ENCODE results near the gene OR4M1.

DNA sequence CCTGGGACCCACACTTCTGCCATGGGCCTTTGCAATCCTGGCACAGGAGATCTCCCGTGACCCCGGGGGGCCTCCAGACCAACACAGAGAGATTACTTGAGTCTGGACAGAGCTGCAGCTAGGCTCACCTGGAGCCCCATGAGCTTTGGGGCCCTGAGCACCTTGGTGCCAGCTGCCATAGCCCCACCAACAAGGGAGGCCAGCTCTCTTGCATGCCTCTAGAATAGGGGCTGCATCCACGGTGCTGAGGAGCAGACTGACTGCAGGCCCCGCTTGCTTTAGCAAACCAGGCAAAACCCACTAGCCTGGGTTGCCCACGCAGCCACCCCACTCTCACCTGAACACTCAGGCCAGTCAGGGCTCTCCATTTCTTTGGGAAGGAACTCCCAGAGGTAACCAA, 26.6 kb downstream of the OR4M1 start:
- TF ChIP-seq, protein P1, sequence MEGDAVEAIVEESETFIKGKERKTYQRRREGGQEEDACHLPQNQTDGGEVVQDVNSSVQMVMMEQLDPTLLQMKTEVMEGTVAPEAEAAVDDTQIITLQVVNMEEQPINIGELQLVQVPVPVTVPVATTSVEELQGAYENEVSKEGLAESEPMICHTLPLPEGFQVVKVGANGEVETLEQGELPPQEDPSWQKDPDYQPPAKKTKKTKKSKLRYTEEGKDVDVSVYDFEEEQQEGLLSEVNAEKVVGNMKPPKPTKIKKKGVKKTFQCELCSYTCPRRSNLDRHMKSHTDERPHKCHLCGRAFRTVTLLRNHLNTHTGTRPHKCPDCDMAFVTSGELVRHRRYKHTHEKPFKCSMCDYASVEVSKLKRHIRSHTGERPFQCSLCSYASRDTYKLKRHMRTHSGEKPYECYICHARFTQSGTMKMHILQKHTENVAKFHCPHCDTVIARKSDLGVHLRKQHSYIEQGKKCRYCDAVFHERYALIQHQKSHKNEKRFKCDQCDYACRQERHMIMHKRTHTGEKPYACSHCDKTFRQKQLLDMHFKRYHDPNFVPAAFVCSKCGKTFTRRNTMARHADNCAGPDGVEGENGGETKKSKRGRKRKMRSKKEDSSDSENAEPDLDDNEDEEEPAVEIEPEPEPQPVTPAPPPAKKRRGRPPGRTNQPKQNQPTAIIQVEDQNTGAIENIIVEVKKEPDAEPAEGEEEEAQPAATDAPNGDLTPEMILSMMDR (IDR thresholded peaks at IDR 0.05; ENCODE audit: insufficient read depth, low read length, poor library complexity, severe bottlenecking): no peak
- TF ChIP-seq EZH2phosphoT487 (conservative IDR thresholded peaks at IDR 0.05; ENCODE audit: low read length): no peak

Measured in SU-DHL-6 (cell line).